GM23338 (cell line): ENCODE results near the gene CDC42BPB. TPM values are rescaled to one million over a fixed set of nuclear protein-coding genes. Genes with fewer than 3 reads are reported as not detected.

Experiments
- ATAC-seq: fragments of 200-7000 bp; cut with Tn5 transposase; 3 replicates; pipeline ENCODE4 v1.9.1; 2020
- DNase-seq: peaks from one replicate; pipeline ENCODE4 v3.0.0-alpha.2; 2015; ENCODE audit warnings: low spot score
- H2AFZ ChIP-seq: fragments of 200-600 bp; sonication (generic); 2 replicates; pipeline ENCODE4 v1.8.0; 2016; ENCODE audit warnings: antibody characterized with exemption, mild to moderate bottlenecking, moderate library complexity
- H3F3A ChIP-seq: fragments of 200-600 bp; sonication (generic); replicated peaks from 2 replicates; pipeline ENCODE4 v1.8.0; 2017; ENCODE audit warnings: antibody characterized with exemption, mixed run types, low read depth
- H3K27ac ChIP-seq: fragments of 200-600 bp; sonication (generic); 2 replicates; pipeline ENCODE4 v1.6.1; 2016; ENCODE audit warnings: low read depth
- H3K27me3 ChIP-seq: fragments of 200-600 bp; sonication (generic); 2 replicates; pipeline ENCODE4 v1.8.0; 2016; ENCODE audit warnings: mild to moderate bottlenecking, mixed run types, moderate library complexity; ENCODE audit not compliant: insufficient read depth
- H3K36me3 ChIP-seq: fragments of 200-600 bp; sonication (generic); 2 replicates; pipeline ENCODE4 v1.8.0; 2016; ENCODE audit warnings: mild to moderate bottlenecking; ENCODE audit not compliant: insufficient read depth
- H3K4me1 ChIP-seq: fragments of 200-600 bp; sonication (generic); 2 replicates; pipeline ENCODE4 v1.8.0; 2016; ENCODE audit warnings: mild to moderate bottlenecking, moderate library complexity; ENCODE audit not compliant: insufficient read depth
- H3K4me2 ChIP-seq: fragments of 200-600 bp; sonication (generic); 2 replicates; pipeline ENCODE4 v1.7.1; 2017; ENCODE audit warnings: mixed run types
- H3K4me3 ChIP-seq: fragments of 200-600 bp; sonication (generic); 2 replicates; pipeline ENCODE4 v1.6.1; 2016; ENCODE audit warnings: mixed run types
- H3K79me2 ChIP-seq: fragments of 200-600 bp; sonication (generic); replicated peaks from 2 replicates; pipeline ENCODE4 v1.8.0; 2017; ENCODE audit warnings: mild to moderate bottlenecking; ENCODE audit not compliant: insufficient read depth
- H3K9me2 ChIP-seq: fragments of 200-600 bp; sonication (generic); 2 replicates; pipeline ENCODE4 v1.8.0; 2017; ENCODE audit not compliant: insufficient read depth
- H4K20me1 ChIP-seq: fragments of 200-600 bp; sonication (generic); replicated peaks from 2 replicates; pipeline ENCODE4 v1.8.0; 2017; ENCODE audit warnings: mild to moderate bottlenecking; ENCODE audit not compliant: insufficient read depth
- H3K27ac Mint-ChIP-seq: 2 replicates; pipeline ENCODE4 v1.8.0; 2020; ENCODE audit warnings: inconsistent platforms, mild to moderate bottlenecking, moderate library complexity, mixed read lengths
- H3K27me3 Mint-ChIP-seq: 3 replicates; pipeline ENCODE4 v1.8.0; 2022; ENCODE audit warnings: low read depth, mild to moderate bottlenecking, moderate library complexity, mixed read lengths, inconsistent platforms; ENCODE audit not compliant: insufficient read depth, poor library complexity
- H3K36me3 Mint-ChIP-seq: 3 replicates; pipeline ENCODE4 v1.8.0; 2021; ENCODE audit warnings: low read depth, mild to moderate bottlenecking, inconsistent platforms, moderate library complexity, mixed read lengths
- H3K4me1 Mint-ChIP-seq: 3 replicates; pipeline ENCODE4 v1.8.0; 2020; ENCODE audit warnings: mild to moderate bottlenecking, inconsistent platforms, mixed read lengths
- H3K4me3 Mint-ChIP-seq: 3 replicates; pipeline ENCODE4 v1.8.0; 2021; ENCODE audit warnings: moderate library complexity, mild to moderate bottlenecking, inconsistent platforms, mixed read lengths
- H3K9me3 Mint-ChIP-seq: 3 replicates; pipeline ENCODE4 v1.8.0; 2020; ENCODE audit warnings: moderate library complexity, mild to moderate bottlenecking, inconsistent platforms, mixed read lengths
- CREB1 ChIP-seq: fragments of 250-450 bp; sonication (Bioruptor Pico); IDR thresholded peaks from 2 replicates; pipeline ENCODE4 v1.5.0; 2020; ENCODE audit warnings: low read depth, mild to moderate bottlenecking, moderate library complexity
- EZH2phosphoT487 ChIP-seq: fragments of 200-600 bp; sonication (generic); IDR thresholded peaks from one replicate; pipeline ENCODE4 v1.8.1; 2018; ENCODE audit warnings: antibody characterized with exemption; ENCODE audit not compliant: unreplicated experiment
- JUNB ChIP-seq: IDR thresholded peaks from one replicate; pipeline ENCODE4 v1.6.1; 2016; ENCODE audit warnings: antibody characterized with exemption; ENCODE audit not compliant: unreplicated experiment
- NANOG ChIP-seq: IDR thresholded peaks from 2 replicates; pipeline ENCODE4 v1.6.1; 2016; ENCODE audit warnings: antibody characterized with exemption, borderline replicate concordance
- POLR2AphosphoS5 ChIP-seq: IDR thresholded peaks from 2 replicates; pipeline ENCODE4 v1.6.1; 2016; ENCODE audit warnings: antibody characterized with exemption, low read depth
- STAT1 ChIP-seq: IDR thresholded peaks from one replicate; pipeline ENCODE4 v1.6.1; 2016; ENCODE audit warnings: antibody characterized with exemption; ENCODE audit not compliant: unreplicated experiment
- ZNF114 ChIP-seq: fragments of 250-450 bp; sonication (Bioruptor Pico); IDR thresholded peaks from 2 replicates; pipeline ENCODE4 v1.5.0; 2020; ENCODE audit warnings: mild to moderate bottlenecking, moderate library complexity
- ZNF331 ChIP-seq: fragments of 250-450 bp; sonication (Bioruptor Pico); IDR thresholded peaks from 2 replicates; pipeline ENCODE4 v1.5.0; 2020; ENCODE audit warnings: low read depth, mild to moderate bottlenecking, moderate library complexity
- polyA plus RNA-seq: library from polyadenylated mRNA; unstranded; fragments of >200 nt; fragmentation: Nextera tagmentation; extraction: Ambion mirVana; gene quantifications from 2 replicates; pipeline ENCODE4 v1.2.1, GENCODE V29; 2016
- total RNA-seq: library from RNA; depleted of rRNA; stranded (reverse); fragments of >200 nt; shearing (Covaris generic); gene quantifications from 2 replicates; pipeline ENCODE4 v1.2.3, GENCODE V29; 2014
- TF ChIP-seq, protein P1 (sequence below): fragments of 250-450 bp; sonication (Bioruptor Pico); IDR thresholded peaks from 2 replicates; pipeline ENCODE4 v1.5.0; 2020; ENCODE audit warnings: mild to moderate bottlenecking, moderate library complexity
- TF ChIP-seq, protein P2 (sequence below), 2 experiments: fragments of 200-600 bp in 1 of 2; sonication (generic) in 1 of 2; conservative IDR thresholded peaks; 2 replicates each; pipeline versions ENCODE4 v1.5.1 to v1.6.1; 2016 to 2017; ENCODE audit warnings: antibody characterized with exemption in 2 of 2, low read depth in 2 of 2, mild to moderate bottlenecking in 2 of 2, moderate library complexity in 1 of 2
- TF ChIP-seq, protein P3 (sequence below): IDR thresholded peaks from one replicate; pipeline ENCODE4 v1.6.1; 2018; ENCODE audit warnings: antibody characterized with exemption; ENCODE audit not compliant: unreplicated experiment

CDC42BPB gene
- total and polyA plus RNA-seq, 2 experiments from 2014 or later: 12.3 to 127 TPM

DNA sequence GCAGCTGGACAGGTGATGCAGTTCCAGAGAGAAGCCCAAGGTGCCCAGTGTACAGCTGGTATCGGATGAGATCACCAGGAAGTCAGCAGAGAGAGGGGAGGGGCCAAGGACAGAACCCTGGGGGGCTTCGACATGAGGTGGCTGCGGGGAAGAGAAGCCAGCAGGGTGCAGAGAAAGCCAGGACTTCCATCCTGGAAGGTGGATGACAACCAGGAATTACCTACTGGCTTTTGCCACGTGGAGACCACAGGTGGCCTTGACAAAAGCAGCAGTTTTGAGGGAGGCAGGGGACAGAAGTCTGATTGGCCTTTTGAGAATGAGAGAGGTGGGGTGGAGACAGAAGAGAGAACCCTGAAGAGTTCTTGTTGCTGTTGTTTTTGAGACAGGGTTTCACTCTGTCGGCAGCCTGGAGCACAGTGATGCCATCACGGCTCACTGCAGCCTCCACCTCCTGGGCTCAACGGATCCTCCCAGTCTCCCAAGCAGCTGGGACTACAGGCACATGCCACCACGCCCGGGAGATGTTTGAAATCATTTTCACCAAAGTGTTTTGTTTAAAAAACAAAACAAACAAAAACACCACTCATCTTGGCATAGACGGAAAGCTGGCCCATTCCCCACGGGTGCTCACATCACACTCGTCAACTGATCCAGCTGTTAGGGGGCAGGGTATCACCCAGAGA is 35.2 kb downstream of the CDC42BPB start:
- H3K27ac ChIP-seq: no peak overlapping the region
- H2AFZ ChIP-seq: no peak overlapping the region
- H3K4me3 Mint-ChIP-seq: no peak overlapping the region
- peaks cover 23% of the 10 kb centered on the region for H3K4me1 ChIP-seq
- no peak for DNase-seq
- peaks cover 39% of the 10 kb centered on the region for H3K4me1 Mint-ChIP-seq
- H3K4me3 ChIP-seq: no peak overlapping the region
- TF ChIP-seq EZH2phosphoT487 (no peak), ZNF331 (no peak), POLR2AphosphoS5 (no peak), ZNF114 (CRISPR knock-in tag) (no peak), CREB1 (CRISPR knock-in tag) (no peak), JUNB (no peak), STAT1 (no peak), NANOG (no peak)
- TF ChIP-seq, protein P1, sequence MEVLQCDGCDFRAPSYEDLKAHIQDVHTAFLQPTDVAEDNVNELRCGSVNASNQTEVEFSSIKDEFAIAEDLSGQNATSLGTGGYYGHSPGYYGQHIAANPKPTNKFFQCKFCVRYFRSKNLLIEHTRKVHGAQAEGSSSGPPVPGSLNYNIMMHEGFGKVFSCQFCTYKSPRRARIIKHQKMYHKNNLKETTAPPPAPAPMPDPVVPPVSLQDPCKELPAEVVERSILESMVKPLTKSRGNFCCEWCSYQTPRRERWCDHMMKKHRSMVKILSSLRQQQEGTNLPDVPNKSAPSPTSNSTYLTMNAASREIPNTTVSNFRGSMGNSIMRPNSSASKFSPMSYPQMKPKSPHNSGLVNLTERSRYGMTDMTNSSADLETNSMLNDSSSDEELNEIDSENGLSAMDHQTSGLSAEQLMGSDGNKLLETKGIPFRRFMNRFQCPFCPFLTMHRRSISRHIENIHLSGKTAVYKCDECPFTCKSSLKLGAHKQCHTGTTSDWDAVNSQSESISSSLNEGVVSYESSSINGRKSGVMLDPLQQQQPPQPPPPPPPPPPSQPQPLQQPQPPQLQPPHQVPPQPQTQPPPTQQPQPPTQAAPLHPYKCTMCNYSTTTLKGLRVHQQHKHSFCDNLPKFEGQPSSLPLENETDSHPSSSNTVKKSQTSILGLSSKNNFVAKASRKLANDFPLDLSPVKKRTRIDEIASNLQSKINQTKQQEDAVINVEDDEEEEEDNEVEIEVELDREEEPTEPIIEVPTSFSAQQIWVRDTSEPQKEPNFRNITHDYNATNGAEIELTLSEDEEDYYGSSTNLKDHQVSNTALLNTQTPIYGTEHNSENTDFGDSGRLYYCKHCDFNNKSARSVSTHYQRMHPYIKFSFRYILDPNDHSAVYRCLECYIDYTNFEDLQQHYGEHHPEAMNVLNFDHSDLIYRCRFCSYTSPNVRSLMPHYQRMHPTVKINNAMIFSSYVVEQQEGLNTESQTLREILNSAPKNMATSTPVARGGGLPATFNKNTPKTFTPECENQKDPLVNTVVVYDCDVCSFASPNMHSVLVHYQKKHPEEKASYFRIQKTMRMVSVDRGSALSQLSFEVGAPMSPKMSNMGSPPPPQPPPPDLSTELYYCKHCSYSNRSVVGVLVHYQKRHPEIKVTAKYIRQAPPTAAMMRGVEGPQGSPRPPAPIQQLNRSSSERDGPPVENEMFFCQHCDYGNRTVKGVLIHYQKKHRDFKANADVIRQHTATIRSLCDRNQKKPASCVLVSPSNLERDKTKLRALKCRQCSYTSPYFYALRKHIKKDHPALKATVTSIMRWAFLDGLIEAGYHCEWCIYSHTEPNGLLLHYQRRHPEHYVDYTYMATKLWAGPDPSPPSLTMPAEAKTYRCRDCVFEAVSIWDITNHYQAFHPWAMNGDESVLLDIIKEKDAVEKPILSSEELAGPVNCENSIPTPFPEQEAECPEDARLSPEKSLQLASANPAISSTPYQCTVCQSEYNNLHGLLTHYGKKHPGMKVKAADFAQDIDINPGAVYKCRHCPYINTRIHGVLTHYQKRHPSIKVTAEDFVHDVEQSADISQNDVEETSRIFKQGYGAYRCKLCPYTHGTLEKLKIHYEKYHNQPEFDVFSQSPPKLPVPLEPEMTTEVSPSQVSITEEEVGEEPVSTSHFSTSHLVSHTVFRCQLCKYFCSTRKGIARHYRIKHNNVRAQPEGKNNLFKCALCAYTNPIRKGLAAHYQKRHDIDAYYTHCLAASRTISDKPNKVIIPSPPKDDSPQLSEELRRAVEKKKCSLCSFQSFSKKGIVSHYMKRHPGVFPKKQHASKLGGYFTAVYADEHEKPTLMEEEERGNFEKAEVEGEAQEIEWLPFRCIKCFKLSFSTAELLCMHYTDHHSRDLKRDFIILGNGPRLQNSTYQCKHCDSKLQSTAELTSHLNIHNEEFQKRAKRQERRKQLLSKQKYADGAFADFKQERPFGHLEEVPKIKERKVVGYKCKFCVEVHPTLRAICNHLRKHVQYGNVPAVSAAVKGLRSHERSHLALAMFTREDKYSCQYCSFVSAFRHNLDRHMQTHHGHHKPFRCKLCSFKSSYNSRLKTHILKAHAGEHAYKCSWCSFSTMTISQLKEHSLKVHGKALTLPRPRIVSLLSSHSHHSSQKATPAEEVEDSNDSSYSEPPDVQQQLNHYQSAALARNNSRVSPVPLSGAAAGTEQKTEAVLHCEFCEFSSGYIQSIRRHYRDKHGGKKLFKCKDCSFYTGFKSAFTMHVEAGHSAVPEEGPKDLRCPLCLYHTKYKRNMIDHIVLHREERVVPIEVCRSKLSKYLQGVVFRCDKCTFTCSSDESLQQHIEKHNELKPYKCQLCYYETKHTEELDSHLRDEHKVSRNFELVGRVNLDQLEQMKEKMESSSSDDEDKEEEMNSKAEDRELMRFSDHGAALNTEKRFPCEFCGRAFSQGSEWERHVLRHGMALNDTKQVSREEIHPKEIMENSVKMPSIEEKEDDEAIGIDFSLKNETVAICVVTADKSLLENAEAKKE (CRISPR knock-in tag): no peak
- TF ChIP-seq, protein P2, sequence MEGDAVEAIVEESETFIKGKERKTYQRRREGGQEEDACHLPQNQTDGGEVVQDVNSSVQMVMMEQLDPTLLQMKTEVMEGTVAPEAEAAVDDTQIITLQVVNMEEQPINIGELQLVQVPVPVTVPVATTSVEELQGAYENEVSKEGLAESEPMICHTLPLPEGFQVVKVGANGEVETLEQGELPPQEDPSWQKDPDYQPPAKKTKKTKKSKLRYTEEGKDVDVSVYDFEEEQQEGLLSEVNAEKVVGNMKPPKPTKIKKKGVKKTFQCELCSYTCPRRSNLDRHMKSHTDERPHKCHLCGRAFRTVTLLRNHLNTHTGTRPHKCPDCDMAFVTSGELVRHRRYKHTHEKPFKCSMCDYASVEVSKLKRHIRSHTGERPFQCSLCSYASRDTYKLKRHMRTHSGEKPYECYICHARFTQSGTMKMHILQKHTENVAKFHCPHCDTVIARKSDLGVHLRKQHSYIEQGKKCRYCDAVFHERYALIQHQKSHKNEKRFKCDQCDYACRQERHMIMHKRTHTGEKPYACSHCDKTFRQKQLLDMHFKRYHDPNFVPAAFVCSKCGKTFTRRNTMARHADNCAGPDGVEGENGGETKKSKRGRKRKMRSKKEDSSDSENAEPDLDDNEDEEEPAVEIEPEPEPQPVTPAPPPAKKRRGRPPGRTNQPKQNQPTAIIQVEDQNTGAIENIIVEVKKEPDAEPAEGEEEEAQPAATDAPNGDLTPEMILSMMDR (conservative IDR thresholded peaks at IDR 0.05; ENCODE audit: low read depth in 2 of 2): no peak
- TF ChIP-seq, protein P3, sequence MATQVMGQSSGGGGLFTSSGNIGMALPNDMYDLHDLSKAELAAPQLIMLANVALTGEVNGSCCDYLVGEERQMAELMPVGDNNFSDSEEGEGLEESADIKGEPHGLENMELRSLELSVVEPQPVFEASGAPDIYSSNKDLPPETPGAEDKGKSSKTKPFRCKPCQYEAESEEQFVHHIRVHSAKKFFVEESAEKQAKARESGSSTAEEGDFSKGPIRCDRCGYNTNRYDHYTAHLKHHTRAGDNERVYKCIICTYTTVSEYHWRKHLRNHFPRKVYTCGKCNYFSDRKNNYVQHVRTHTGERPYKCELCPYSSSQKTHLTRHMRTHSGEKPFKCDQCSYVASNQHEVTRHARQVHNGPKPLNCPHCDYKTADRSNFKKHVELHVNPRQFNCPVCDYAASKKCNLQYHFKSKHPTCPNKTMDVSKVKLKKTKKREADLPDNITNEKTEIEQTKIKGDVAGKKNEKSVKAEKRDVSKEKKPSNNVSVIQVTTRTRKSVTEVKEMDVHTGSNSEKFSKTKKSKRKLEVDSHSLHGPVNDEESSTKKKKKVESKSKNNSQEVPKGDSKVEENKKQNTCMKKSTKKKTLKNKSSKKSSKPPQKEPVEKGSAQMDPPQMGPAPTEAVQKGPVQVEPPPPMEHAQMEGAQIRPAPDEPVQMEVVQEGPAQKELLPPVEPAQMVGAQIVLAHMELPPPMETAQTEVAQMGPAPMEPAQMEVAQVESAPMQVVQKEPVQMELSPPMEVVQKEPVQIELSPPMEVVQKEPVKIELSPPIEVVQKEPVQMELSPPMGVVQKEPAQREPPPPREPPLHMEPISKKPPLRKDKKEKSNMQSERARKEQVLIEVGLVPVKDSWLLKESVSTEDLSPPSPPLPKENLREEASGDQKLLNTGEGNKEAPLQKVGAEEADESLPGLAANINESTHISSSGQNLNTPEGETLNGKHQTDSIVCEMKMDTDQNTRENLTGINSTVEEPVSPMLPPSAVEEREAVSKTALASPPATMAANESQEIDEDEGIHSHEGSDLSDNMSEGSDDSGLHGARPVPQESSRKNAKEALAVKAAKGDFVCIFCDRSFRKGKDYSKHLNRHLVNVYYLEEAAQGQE: no peak
- no peaks in the 10 kb centered on the region for H3F3A ChIP-seq
- H3K79me2 ChIP-seq: peaks cover 96% of the 10 kb centered on the region
- H3K9me3 Mint-ChIP-seq: peaks cover 6% of the 10 kb centered on the region; the same call in 1 of the 3 replicates
- peak; percentile 28 for ATAC-seq
- peaks cover 17% of the 10 kb centered on the region for H3K36me3 Mint-ChIP-seq
- no peaks in the 10 kb centered on the region for H3K9me2 ChIP-seq
- no peaks in the 10 kb centered on the region for H3K36me3 ChIP-seq
- H3K27me3 Mint-ChIP-seq: peaks cover 20% of the 10 kb centered on the region
- no peak overlapping the region for H3K27ac Mint-ChIP-seq
- peaks cover 68% of the 10 kb centered on the region for H4K20me1 ChIP-seq
- no peak overlapping the region for H3K4me2 ChIP-seq
- no peaks in the 10 kb centered on the region for H3K27me3 ChIP-seq
